Retinal pigment epithelial cell (primary cell): ENCODE measurements around the gene EFCAB11.

Source experiments
- DNase-seq: peaks from one replicate; pipeline ENCODE4 v3.0.0-alpha.2; 2010; ENCODE audit warnings: low read depth
- H3K4me3 ChIP-seq: 2 replicates; pipeline ENCODE4 v1.5.1; 2011; ENCODE audit warnings: mild to moderate bottlenecking, low read length, control low read depth, moderate library complexity
- TF ChIP-seq, protein P1 (sequence below): conservative IDR thresholded peaks from 2 replicates; pipeline ENCODE4 v1.5.1; 2011; ENCODE audit warnings: low read depth, low read length, control low read depth, inconsistent platforms

The EFCAB11 gene

DNA sequence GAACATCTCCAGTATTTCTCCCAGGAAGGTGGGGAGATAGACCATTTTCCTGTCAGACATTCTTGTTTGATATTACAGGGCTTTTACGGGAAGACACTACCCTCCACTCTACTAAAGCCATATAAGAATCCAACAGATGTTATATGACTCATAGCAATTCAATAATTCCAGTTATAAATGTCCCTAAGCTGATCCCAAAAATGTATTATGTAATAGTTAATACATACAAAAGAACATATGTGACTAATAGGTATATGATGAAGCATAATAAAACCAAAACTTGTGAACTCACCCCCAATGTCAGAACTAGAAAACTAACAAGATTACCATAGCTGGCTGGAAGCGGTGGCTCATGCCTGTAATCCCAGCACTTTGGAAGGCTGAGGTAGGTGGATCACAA lies 84.2 kb downstream of the EFCAB11 start:
- DNase-seq = no peak
- TF ChIP-seq, protein P1, sequence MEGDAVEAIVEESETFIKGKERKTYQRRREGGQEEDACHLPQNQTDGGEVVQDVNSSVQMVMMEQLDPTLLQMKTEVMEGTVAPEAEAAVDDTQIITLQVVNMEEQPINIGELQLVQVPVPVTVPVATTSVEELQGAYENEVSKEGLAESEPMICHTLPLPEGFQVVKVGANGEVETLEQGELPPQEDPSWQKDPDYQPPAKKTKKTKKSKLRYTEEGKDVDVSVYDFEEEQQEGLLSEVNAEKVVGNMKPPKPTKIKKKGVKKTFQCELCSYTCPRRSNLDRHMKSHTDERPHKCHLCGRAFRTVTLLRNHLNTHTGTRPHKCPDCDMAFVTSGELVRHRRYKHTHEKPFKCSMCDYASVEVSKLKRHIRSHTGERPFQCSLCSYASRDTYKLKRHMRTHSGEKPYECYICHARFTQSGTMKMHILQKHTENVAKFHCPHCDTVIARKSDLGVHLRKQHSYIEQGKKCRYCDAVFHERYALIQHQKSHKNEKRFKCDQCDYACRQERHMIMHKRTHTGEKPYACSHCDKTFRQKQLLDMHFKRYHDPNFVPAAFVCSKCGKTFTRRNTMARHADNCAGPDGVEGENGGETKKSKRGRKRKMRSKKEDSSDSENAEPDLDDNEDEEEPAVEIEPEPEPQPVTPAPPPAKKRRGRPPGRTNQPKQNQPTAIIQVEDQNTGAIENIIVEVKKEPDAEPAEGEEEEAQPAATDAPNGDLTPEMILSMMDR = no peak
- no peak overlapping the region for H3K4me3 ChIP-seq

DNA sequence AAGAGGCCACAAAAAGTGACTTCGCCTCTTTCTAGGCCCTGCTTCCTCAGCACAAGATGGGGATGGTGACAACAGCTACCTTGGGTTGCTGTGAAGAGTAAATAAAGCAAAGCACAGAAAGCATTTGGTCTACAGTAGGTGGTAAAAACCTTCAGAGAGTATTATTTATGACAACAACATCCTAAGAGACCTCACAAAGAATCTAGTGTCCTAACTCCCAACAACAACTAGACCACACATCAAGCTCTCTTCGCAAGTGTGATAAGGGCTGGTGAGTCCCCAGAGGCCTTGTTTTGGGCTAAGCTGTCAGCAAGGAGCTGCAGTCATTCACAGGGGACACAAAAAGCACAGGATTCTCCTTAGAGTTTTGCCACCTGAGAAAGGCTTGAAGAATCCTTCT lies 84.9 kb downstream of the EFCAB11 start:
- H3K4me3 ChIP-seq = no peak overlapping the region
- TF ChIP-seq, protein P1 = no peak
- DNase-seq = no peak

DNA sequence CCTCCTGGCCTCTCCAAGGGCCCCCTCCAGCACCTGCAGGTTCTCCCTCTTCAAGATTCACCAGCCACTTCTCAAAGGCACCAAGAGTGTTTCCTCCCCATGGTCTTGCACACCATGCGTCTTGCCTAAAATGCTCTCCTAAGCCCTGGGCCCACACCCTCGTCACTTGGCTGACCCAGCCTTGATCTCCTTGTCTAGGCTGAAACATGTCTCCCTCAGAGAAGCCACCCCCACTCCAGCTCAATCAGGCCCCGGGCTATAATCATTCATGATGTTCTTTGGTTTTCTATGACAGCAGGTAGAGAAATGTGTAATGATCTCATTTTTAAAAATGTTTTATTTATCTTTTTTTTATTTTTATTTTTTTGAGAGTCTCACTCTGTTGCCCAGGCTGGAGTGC lies 88.1 kb downstream of the EFCAB11 start:
- TF ChIP-seq, protein P1 = no peak
- no peak overlapping the region for H3K4me3 ChIP-seq
- DNase-seq = no peak

DNA sequence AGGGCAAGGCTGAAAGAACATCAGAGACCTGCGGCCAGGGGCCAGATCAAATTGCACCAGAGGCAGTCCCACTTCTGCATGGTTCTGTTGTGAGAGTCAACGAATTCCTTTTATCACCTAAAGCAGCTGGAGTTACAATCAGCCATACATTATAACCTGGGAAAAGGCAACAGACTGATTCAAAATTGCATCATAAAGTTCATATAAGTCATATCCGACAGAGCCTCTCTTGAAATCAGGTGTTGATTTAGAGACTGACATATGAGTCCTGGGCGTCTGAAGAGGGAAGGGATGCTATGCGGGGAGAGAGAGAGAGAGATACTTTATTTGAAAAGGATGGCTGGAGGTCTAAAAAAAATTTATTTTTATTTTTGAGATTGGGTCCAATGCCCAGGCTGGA lies 89.4 kb downstream of the EFCAB11 start:
- H3K4me3 ChIP-seq = no peak overlapping the region
- TF ChIP-seq, protein P1 = no peak
- no peak for DNase-seq

DNA sequence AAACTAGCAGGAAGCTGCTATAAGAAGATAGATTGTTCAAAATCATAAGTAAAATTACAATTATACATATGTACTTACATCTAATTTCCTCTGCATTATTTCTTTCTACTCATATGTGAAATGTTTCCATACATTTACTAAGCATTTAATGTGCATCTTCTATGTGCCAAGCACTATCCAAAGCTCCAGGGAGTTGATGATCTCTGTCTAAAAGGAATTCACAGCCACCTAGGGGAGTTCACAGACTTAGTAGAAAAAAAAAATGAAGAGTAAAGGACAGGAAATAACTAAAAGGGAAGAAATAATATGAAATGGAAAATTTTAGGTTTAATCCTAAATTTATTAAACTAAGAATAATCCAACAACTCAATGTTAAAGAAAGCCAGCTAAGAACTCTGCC lies 91.7 kb downstream of the EFCAB11 start:
- no peak overlapping the region for H3K4me3 ChIP-seq
- TF ChIP-seq, protein P1 = no peak
- DNase-seq = no peak

DNA sequence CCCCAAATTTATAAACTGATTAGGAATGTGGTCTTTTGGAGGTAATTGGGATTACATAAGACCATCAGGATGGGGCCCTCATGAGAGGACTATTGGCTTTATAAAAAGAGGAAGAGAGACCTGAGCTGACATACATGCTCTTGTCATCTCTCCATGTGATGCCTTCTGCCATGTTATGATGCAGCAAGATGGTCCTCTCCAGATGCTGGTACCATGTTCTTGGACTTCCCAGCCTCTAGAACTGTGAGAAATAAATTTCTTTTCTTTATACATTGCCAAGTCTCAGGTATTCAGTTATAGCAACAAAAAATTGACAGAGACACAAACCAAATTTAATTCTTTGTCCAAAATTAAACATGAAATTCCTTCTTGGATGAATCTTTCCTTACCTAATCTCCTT lies 92.9 kb downstream of the EFCAB11 start:
- H3K4me3 ChIP-seq = no peak overlapping the region
- no peak for DNase-seq
- TF ChIP-seq, protein P1 = no peak

DNA sequence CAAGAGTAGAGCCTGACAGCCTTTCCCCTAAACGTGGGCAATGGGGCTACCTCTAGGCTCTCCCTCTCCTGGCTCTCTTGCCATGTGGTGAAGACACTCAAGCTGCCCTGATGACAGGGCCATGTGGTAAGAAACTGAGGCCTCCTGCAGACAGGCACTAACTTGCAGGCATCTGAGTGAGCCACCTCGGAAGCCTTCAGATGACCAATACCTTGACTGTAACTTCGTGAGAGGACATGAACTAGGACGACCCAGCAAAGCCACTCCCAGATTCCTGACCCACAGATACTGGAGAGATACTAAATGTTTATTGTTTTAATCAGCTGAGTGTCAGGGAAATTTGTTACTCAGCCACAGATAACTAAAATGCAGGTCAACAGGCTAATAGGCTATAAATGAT lies 96.4 kb downstream of the EFCAB11 start:
- TF ChIP-seq, protein P1 = no peak
- H3K4me3 ChIP-seq = no peak overlapping the region
- no peak for DNase-seq
